ENCODE measurements around the gene SYT14. TPM values are rescaled to one million over a fixed set of nuclear protein-coding genes. Genes with fewer than 3 reads are reported as not detected.
A peak's percentile ranks its signal among the peaks of the same experiment; 100 is the strongest.
"Not testable (repeated sequence)": the region's sequence is repeated elsewhere in the genome, so short reads cannot be mapped to it uniquely, and the experiment has no call there.

Gene SYT14
- total RNA-seq, 6 experiments from 2014 or later: 7.6 to 10.6 (median 8.5) TPM

GRCh38 chr1:210170220-210170619, 232.2 kb downstream of the SYT14 start:
- no peaks in the 10 kb centered on the region for H3K9me3 Mint-ChIP-seq
- no peaks in the 10 kb centered on the region for H3K36me3 Mint-ChIP-seq (ENCODE audit: low read depth)
- H3K27me3 Mint-ChIP-seq (ENCODE audit: insufficient read depth): no peaks in the 10 kb centered on the region
- DNase-seq: no peak
- TF ChIP-seq CTCF (IDR thresholded peaks at IDR 0.05): no peak
- no peak overlapping the region for H3K27ac Mint-ChIP-seq
- H3K4me3 Mint-ChIP-seq: no peak overlapping the region
- H3K4me1 Mint-ChIP-seq (ENCODE audit: low read depth): peaks cover 7% of the 10 kb centered on the region; the same call in 1 of the 2 replicates

GRCh38 chr1:210174133-210174532, 236.1 kb downstream of the SYT14 start:
- Mint-ChIP-seq H3K9me3 (no peaks in the 10 kb centered on the region), H3K4me3 (no peak overlapping the region)
- no peak for TF ChIP-seq CTCF (IDR thresholded peaks at IDR 0.05)

GRCh38 chr1:210185063-210185462, 247.0 kb downstream of the SYT14 start:
- H3K27me3 Mint-ChIP-seq (ENCODE audit: insufficient read depth): no peaks in the 10 kb centered on the region; the same call in 1 of the 2 replicates
- H3K36me3 Mint-ChIP-seq (ENCODE audit: low read depth): no peaks in the 10 kb centered on the region; the same call in 1 of the 2 replicates
- no peak for DNase-seq

More at GRCh38 chr1:210174133-210174532, 236.1 kb downstream of the SYT14 start:
- no peak for DNase-seq
- Mint-ChIP-seq H3K27me3 (ENCODE audit: insufficient read depth) (peaks cover 2% of the 10 kb centered on the region), H3K27ac (no peak overlapping the region), H3K36me3 (ENCODE audit: low read depth) (no peaks in the 10 kb centered on the region), H3K4me1 (ENCODE audit: low read depth) (peaks cover 14% of the 10 kb centered on the region)

GRCh38 chr1:210187849-210188606, 250.0 kb downstream of the SYT14 start:
- not testable (repeated sequence) for H3K4me1 Mint-ChIP-seq (ENCODE audit: low read depth); H3K36me3 Mint-ChIP-seq (ENCODE audit: low read depth); H3K27me3 Mint-ChIP-seq (ENCODE audit: insufficient read depth); H3K9me3 Mint-ChIP-seq; H3K27ac Mint-ChIP-seq; H3K4me3 Mint-ChIP-seq
- DNase-seq: peak; percentile 90

More at GRCh38 chr1:210185063-210185462, 247.0 kb downstream of the SYT14 start:
- Mint-ChIP-seq H3K4me1 (ENCODE audit: low read depth) (no peaks in the 10 kb centered on the region), H3K9me3 (no peaks in the 10 kb centered on the region), H3K4me3 (no peak overlapping the region), H3K27ac (no peak overlapping the region)
- TF ChIP-seq CTCF (IDR thresholded peaks at IDR 0.05): no peak

- H3K27me3 Mint-ChIP-seq (ENCODE audit: insufficient read depth): no peaks in the 10 kb centered on the region
- H3K27ac Mint-ChIP-seq: no peak overlapping the region
- no peak for DNase-seq
- no peaks in the 10 kb centered on the region for H3K9me3 Mint-ChIP-seq
- H3K4me3 Mint-ChIP-seq: no peak overlapping the region
- H3K36me3 Mint-ChIP-seq (ENCODE audit: low read depth): no peaks in the 10 kb centered on the region; the same call in 1 of the 2 replicates
- no peaks in the 10 kb centered on the region for H3K4me1 Mint-ChIP-seq (ENCODE audit: low read depth)
- TF ChIP-seq CTCF (IDR thresholded peaks at IDR 0.05): no peak
Observed at GRCh38 chr1:210189426-210189825, 251.4 kb downstream of the SYT14 start.

- TF ChIP-seq CTCF (IDR thresholded peaks at IDR 0.05): no peak
Observed at GRCh38 chr1:210195635-210196160, 257.7 kb downstream of the SYT14 start.

GRCh38 chr1:210196266-210196665, 258.2 kb downstream of the SYT14 start:
- H3K4me3 Mint-ChIP-seq; H3K36me3 Mint-ChIP-seq (ENCODE audit: low read depth); H3K9me3 Mint-ChIP-seq; H3K27ac Mint-ChIP-seq; H3K27me3 Mint-ChIP-seq (ENCODE audit: insufficient read depth); DNase-seq; H3K4me1 Mint-ChIP-seq (ENCODE audit: low read depth): not testable (repeated sequence)

More at GRCh38 chr1:210195635-210196160, 257.7 kb downstream of the SYT14 start:
- no peak for DNase-seq
- H3K4me1 Mint-ChIP-seq (ENCODE audit: low read depth): peaks cover 3% of the 10 kb centered on the region
- H3K27ac Mint-ChIP-seq: no peak overlapping the region
- no peaks in the 10 kb centered on the region for H3K36me3 Mint-ChIP-seq (ENCODE audit: low read depth)
- peaks cover 5% of the 10 kb centered on the region; the same call in 1 of the 2 replicates for H3K9me3 Mint-ChIP-seq
- no peak overlapping the region for H3K4me3 Mint-ChIP-seq
- no peaks in the 10 kb centered on the region for H3K27me3 Mint-ChIP-seq (ENCODE audit: insufficient read depth)
